ENCODE data around the gene TBC1D16. TPM values are rescaled to one million over a fixed set of nuclear protein-coding genes. Genes with fewer than 3 reads are reported as not detected.

The TBC1D16 gene
- total and polyA plus RNA-seq, 2 donors (not counting 1 experiment from before 2014, with no cell fraction given): 8.3 to 30.4 TPM

DNA sequence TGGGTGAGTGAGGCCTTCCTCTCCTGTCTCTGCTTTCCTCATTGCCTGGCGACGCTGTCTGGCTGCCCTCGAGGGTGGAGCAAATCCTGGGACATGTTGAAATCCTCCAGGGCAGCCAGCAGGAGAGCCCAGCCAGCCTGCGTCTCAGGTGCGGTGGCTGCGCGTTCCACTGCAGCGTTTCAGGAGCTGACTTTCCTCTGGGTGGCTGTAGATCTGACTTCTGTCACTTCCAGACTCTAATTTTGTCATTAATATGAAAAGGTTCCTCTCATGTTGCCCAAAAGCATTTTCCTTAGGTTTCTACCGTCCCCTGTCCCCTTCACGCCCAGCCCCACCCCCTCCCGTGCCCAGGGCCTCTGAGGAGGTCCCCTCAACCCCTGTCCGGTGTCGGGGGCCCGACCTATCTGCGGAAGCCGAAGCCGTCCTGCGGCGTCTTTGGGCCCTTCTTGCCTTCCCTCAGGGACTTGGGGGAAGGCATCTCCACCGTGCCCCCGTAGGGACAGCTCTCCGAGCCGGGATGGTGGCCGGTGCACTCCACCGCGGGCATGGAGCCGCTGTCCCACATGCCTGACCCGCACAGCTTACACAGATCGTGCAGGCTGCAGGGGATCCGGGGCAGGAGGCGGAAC, 95.1 kb downstream of the TBC1D16 start:
- no peaks in the 10 kb centered on the region for H3K79me2 ChIP-seq (ENCODE audit: control insufficient read depth, insufficient read depth, low read length)

DNA sequence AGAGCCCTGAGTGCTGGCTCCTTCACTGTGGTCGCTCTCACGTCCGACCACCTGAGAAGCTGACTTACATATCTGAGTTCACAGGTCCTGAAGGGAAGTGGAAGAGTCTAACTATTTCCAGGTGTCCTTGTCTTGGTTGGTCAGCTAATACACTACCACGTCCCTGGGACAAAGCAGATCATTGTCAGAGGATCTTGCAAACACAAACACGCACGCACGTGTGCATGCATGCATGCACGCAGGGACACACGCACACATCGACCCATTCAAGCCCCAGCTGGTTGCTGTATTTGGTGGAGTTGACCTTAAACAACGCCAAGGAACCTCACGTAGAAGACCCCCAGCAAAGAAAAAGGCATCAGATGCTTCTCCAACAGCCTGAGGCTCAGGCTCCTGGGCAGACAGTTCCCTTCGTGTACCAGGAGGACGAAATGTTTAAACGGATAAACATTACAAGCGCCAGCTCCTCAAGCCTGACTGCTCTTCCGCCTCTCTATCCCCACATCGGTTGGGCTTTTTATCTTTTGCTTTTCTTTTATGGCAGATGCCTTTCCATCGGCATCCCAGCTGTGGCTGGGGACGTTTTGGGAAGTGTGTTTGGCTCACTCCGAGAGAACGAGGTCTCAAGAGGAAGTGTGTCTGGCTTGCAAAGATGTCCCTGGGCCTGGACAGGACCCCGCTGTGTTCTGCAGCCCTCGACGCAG, 95.8 kb downstream of the TBC1D16 start:
- Histone ChIP-seq H3K27ac (ENCODE audit: insufficient read depth, low read length) (no peak overlapping the region), H3K9me3 (ENCODE audit: control insufficient read depth, insufficient read depth, low read depth, low read length) (no peaks in the 10 kb centered on the region), H4K20me1 (ENCODE audit: control insufficient read depth, extremely low read depth, insufficient read depth, low read length) (peaks cover 2% of the 10 kb centered on the region), H3K4me2 (ENCODE audit: extremely low read depth, insufficient read depth, low read length) (no peak overlapping the region), H3K27me3 (ENCODE audit: control insufficient read depth, insufficient read depth, low read length) (no peaks in the 10 kb centered on the region), H3K4me1 (ENCODE audit: control insufficient read depth, extremely low read depth, insufficient read depth, low read length) (peaks cover 8% of the 10 kb centered on the region), H3K36me3 (ENCODE audit: control insufficient read depth, insufficient read depth, low read length) (no peaks in the 10 kb centered on the region), H3K9ac (ENCODE audit: insufficient read depth, low read length) (no peak overlapping the region), H3K79me2 (ENCODE audit: control insufficient read depth, insufficient read depth, low read length) (no peaks in the 10 kb centered on the region), H2AFZ (ENCODE audit: low read length) (no peak overlapping the region), H3K4me3 (replicated peaks in 1 of 4; ENCODE audit: control extremely low read depth in 1 of 4, insufficient read depth in 1 of 4, low read depth in 3 of 4, low read length in 4 of 4) (no peak overlapping the region)
- TF ChIP-seq, protein P1, sequence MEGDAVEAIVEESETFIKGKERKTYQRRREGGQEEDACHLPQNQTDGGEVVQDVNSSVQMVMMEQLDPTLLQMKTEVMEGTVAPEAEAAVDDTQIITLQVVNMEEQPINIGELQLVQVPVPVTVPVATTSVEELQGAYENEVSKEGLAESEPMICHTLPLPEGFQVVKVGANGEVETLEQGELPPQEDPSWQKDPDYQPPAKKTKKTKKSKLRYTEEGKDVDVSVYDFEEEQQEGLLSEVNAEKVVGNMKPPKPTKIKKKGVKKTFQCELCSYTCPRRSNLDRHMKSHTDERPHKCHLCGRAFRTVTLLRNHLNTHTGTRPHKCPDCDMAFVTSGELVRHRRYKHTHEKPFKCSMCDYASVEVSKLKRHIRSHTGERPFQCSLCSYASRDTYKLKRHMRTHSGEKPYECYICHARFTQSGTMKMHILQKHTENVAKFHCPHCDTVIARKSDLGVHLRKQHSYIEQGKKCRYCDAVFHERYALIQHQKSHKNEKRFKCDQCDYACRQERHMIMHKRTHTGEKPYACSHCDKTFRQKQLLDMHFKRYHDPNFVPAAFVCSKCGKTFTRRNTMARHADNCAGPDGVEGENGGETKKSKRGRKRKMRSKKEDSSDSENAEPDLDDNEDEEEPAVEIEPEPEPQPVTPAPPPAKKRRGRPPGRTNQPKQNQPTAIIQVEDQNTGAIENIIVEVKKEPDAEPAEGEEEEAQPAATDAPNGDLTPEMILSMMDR (conservative IDR thresholded peaks at IDR 0.05 in 1 of 2, IDR thresholded peaks at IDR 0.05 in 1 of 2; ENCODE audit: low read depth in 1 of 2, low read length in 2 of 2): no peak
- TF ChIP-seq EZH2 (IDR thresholded peaks at IDR 0.05; ENCODE audit: low read length, missing control alignments): no peak
- no peak for DNase-seq (ENCODE audit: low read depth in 2 of 2)

More for the DNA sequence above, 95.1 kb downstream of the TBC1D16 start:
- no peak for TF ChIP-seq EZH2 (IDR thresholded peaks at IDR 0.05; ENCODE audit: low read length, missing control alignments)
- TF ChIP-seq, protein P1 (conservative IDR thresholded peaks at IDR 0.05 in 1 of 2, IDR thresholded peaks at IDR 0.05 in 1 of 2; ENCODE audit: low read depth in 1 of 2, low read length in 2 of 2): no peak
- no peaks in the 10 kb centered on the region for H3K9me3 ChIP-seq (ENCODE audit: control insufficient read depth, insufficient read depth, low read depth, low read length)
- peaks cover 8% of the 10 kb centered on the region for H3K4me1 ChIP-seq (ENCODE audit: control insufficient read depth, extremely low read depth, insufficient read depth, low read length)
- no peak for DNase-seq (ENCODE audit: low read depth in 2 of 2)
- H3K36me3 ChIP-seq (ENCODE audit: control insufficient read depth, insufficient read depth, low read length): no peaks in the 10 kb centered on the region
- H3K27ac ChIP-seq (ENCODE audit: insufficient read depth, low read length): no peak overlapping the region
- H3K9ac ChIP-seq (ENCODE audit: insufficient read depth, low read length): no peak overlapping the region
- no peak overlapping the region for H2AFZ ChIP-seq (ENCODE audit: low read length)
- no peak overlapping the region for H3K4me3 ChIP-seq (replicated peaks in 1 of 4; ENCODE audit: control extremely low read depth in 1 of 4, insufficient read depth in 1 of 4, low read depth in 3 of 4, low read length in 4 of 4)
- H3K27me3 ChIP-seq (ENCODE audit: control insufficient read depth, insufficient read depth, low read length): no peaks in the 10 kb centered on the region
- H3K4me2 ChIP-seq (ENCODE audit: extremely low read depth, insufficient read depth, low read length): no peak overlapping the region
- H4K20me1 ChIP-seq (ENCODE audit: control insufficient read depth, extremely low read depth, insufficient read depth, low read length): peaks cover 2% of the 10 kb centered on the region

DNA sequence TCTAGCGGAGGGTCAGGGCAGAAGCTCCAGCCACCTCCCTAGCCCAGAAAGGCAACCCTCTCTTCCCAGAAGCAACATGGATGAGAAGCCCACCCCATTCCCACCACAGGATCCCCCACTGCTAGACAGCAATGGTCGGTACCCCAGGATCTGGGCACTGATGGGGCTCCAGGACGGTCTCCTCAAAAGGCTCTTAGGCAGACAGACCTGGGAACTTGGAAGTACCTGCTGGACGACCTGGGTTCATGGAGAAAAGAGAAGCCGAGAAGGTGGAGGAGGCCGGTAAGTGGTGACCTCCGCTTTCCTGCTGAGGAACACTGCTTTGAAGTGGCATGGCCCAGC, 96.6 kb downstream of the TBC1D16 start:
- H3K27ac ChIP-seq (ENCODE audit: insufficient read depth, low read length): no peak overlapping the region
- peaks cover 2% of the 10 kb centered on the region for H4K20me1 ChIP-seq (ENCODE audit: control insufficient read depth, extremely low read depth, insufficient read depth, low read length)
- H3K4me3 ChIP-seq (replicated peaks in 1 of 4; ENCODE audit: control extremely low read depth in 1 of 4, insufficient read depth in 1 of 4, low read depth in 3 of 4, low read length in 4 of 4): no peak overlapping the region
- no peak for DNase-seq (ENCODE audit: low read depth in 2 of 2)
- H3K4me1 ChIP-seq (ENCODE audit: control insufficient read depth, extremely low read depth, insufficient read depth, low read length): peaks cover 8% of the 10 kb centered on the region
- H3K27me3 ChIP-seq (ENCODE audit: control insufficient read depth, insufficient read depth, low read length): no peaks in the 10 kb centered on the region
- H3K36me3 ChIP-seq (ENCODE audit: control insufficient read depth, insufficient read depth, low read length): no peaks in the 10 kb centered on the region
- H3K9me3 ChIP-seq (ENCODE audit: control insufficient read depth, insufficient read depth, low read depth, low read length): no peaks in the 10 kb centered on the region
- no peak for TF ChIP-seq EZH2 (IDR thresholded peaks at IDR 0.05; ENCODE audit: low read length, missing control alignments)
- TF ChIP-seq, protein P1 (conservative IDR thresholded peaks at IDR 0.05 in 1 of 2, IDR thresholded peaks at IDR 0.05 in 1 of 2; ENCODE audit: low read depth in 1 of 2, low read length in 2 of 2): no peak
- no peaks in the 10 kb centered on the region for H3K79me2 ChIP-seq (ENCODE audit: control insufficient read depth, insufficient read depth, low read length)
- no peak overlapping the region for H3K4me2 ChIP-seq (ENCODE audit: extremely low read depth, insufficient read depth, low read length)
- no peak overlapping the region for H3K9ac ChIP-seq (ENCODE audit: insufficient read depth, low read length)
- no peak overlapping the region for H2AFZ ChIP-seq (ENCODE audit: low read length)
